Mesothelial cell of epicardium (in vitro differentiated cells): ENCODE results near the gene DSCAM. TPM values are rescaled to one million over a fixed set of nuclear protein-coding genes. Genes with fewer than 3 reads are reported as not detected.

Experiments
- DNase-seq, 2 experiments: peaks; one replicate each; pipeline ENCODE4 v3.0.0; 2021; ENCODE audit warnings: low spot score in 2 of 2; ENCODE audit not compliant: unreplicated experiment in 2 of 2
- H3K27ac Mint-ChIP-seq: 2 replicates; pipeline ENCODE4 v1.8.0; 2021; ENCODE audit warnings: mixed read lengths
- H3K27me3 Mint-ChIP-seq: 2 replicates; pipeline ENCODE4 v1.8.0; 2021; ENCODE audit warnings: low read depth, mixed read lengths
- H3K36me3 Mint-ChIP-seq: 2 replicates; pipeline ENCODE4 v1.8.0; 2021; ENCODE audit warnings: mixed read lengths
- H3K4me1 Mint-ChIP-seq: 2 replicates; pipeline ENCODE4 v1.8.0; 2021; ENCODE audit warnings: mixed read lengths
- H3K4me3 Mint-ChIP-seq: 2 replicates; pipeline ENCODE4 v1.8.0; 2021; ENCODE audit warnings: mild to moderate bottlenecking, moderate library complexity, mixed read lengths
- H3K9me3 Mint-ChIP-seq: 2 replicates; pipeline ENCODE4 v1.8.0; 2021; ENCODE audit warnings: mixed read lengths
- CTCF ChIP-seq: fragments of 200-600 bp; sonication (generic); IDR thresholded peaks from one replicate; pipeline ENCODE4 v1.5.0; 2021; ENCODE audit warnings: antibody characterized with exemption; ENCODE audit not compliant: unreplicated experiment
- total RNA-seq: library from RNA; stranded (reverse); gene quantifications from 3 replicates; pipeline ENCODE4 v1.2.1, GENCODE V29; 2021

DSCAM gene
- total RNA-seq, 1 donor from 2014 or later: not detected

DNA sequence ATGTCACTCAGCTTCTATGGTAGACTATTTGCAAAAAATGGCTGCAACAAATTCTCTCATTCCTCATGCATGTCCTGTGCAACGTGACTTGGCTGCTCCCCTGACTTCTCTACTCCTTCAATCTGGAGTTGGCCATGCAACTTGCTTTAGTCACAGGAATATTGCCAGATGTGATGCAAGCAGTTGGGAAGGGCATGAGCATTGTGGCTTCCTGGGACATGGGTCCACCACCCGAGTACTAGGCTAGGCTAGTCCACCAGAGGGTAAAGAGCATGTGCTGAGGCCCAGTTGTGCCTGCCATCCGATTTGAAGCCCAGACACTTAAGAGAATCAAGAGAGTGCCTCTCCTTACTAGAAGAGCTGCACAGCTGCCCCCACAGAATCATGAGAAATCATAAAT is 89.6 kb downstream of the DSCAM start:
- no peak for DNase-seq
- H3K27ac Mint-ChIP-seq: no peak overlapping the region
- H3K4me1 Mint-ChIP-seq: no peaks in the 10 kb centered on the region
- TF ChIP-seq CTCF: no peak
- H3K36me3 Mint-ChIP-seq: no peaks in the 10 kb centered on the region
- H3K9me3 Mint-ChIP-seq: peaks cover 7% of the 10 kb centered on the region
- H3K27me3 Mint-ChIP-seq: peaks cover 21% of the 10 kb centered on the region
- H3K4me3 Mint-ChIP-seq: no peak overlapping the region

GRCh38 chr21:40754466-40754865 is 92.5 kb downstream of the DSCAM start:
- Mint-ChIP-seq H3K27me3 (peaks cover 5% of the 10 kb centered on the region), H3K36me3 (no peaks in the 10 kb centered on the region), H3K9me3 (peaks cover 4% of the 10 kb centered on the region), H3K4me3 (no peak overlapping the region), H3K27ac (no peak overlapping the region), H3K4me1 (no peaks in the 10 kb centered on the region)
- DNase-seq: no peak
- TF ChIP-seq CTCF: no peak

GRCh38 chr21:40753756-40754155 is 93.2 kb downstream of the DSCAM start:
- H3K9me3 Mint-ChIP-seq: peaks cover 4% of the 10 kb centered on the region
- no peak for TF ChIP-seq CTCF

GRCh38 chr21:40752125-40752524 is 94.8 kb downstream of the DSCAM start:
- Mint-ChIP-seq H3K27me3 (peaks cover 3% of the 10 kb centered on the region), H3K27ac (no peak overlapping the region), H3K4me1 (no peaks in the 10 kb centered on the region), H3K36me3 (no peaks in the 10 kb centered on the region), H3K4me3 (no peak overlapping the region), H3K9me3 (peaks cover 4% of the 10 kb centered on the region)
- TF ChIP-seq CTCF: no peak
- DNase-seq: no peak

More at GRCh38 chr21:40753756-40754155, 93.2 kb downstream of the DSCAM start:
- Mint-ChIP-seq H3K36me3 (no peaks in the 10 kb centered on the region), H3K4me1 (no peaks in the 10 kb centered on the region), H3K4me3 (no peak overlapping the region), H3K27ac (no peak overlapping the region), H3K27me3 (peaks cover 3% of the 10 kb centered on the region)
- no peak for DNase-seq

GRCh38 chr21:40751221-40751620 is 95.7 kb downstream of the DSCAM start:
- TF ChIP-seq CTCF: no peak
- H3K9me3 Mint-ChIP-seq: peaks cover 3% of the 10 kb centered on the region
- no peak for DNase-seq
- no peaks in the 10 kb centered on the region for H3K36me3 Mint-ChIP-seq
- H3K27me3 Mint-ChIP-seq: peaks cover 3% of the 10 kb centered on the region
- H3K4me3 Mint-ChIP-seq: no peak overlapping the region
- H3K4me1 Mint-ChIP-seq: no peaks in the 10 kb centered on the region
- H3K27ac Mint-ChIP-seq: no peak overlapping the region

GRCh38 chr21:40736145-40736544 is 110.8 kb downstream of the DSCAM start:
- TF ChIP-seq CTCF: no peak
- H3K27me3 Mint-ChIP-seq: peaks cover 31% of the 10 kb centered on the region
- H3K4me3 Mint-ChIP-seq: no peak overlapping the region
- H3K4me1 Mint-ChIP-seq: no peaks in the 10 kb centered on the region
- DNase-seq: no peak
- H3K36me3 Mint-ChIP-seq: no peaks in the 10 kb centered on the region
- no peak overlapping the region for H3K27ac Mint-ChIP-seq
- no peaks in the 10 kb centered on the region for H3K9me3 Mint-ChIP-seq
